ENCODE measurements around the gene PAK6. TPM values are rescaled to one million over a fixed set of nuclear protein-coding genes. Genes with fewer than 3 reads are reported as not detected.

PAK6 gene
- polyA plus RNA-seq, 1 donor from 2014 or later = 32.4 TPM

DNA sequence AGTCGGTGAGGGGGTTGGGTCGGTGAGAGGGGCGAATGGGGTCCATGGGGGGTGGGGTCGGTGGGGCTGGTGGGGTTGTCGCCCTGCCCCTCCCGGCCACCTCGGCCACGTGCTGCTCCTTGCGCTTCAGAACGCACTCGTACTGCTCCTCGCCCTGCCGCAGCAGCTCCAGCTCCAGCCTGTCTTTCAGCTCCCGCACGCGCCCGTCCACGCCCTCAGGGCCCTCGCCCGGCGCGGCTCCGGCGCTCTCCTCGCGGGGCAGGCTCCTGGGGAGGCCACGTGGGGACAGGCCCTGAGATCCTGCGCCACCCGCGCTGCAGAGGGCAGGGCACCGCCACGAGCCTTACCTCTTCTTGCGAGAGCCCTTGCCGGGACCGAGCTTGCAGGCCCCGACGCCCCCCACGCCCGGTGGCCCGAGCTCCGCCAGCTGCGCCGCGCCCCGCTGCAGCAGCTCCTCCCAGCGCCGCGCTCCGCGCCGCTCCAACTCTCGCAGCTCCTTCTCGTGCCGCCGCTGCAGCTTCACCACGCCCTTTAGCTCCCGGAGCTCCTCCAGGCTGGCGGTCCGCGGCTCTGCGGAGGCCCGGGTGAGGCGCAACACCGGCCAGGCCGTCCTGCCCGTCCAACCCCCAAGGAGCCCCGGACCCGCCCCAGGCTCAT, 52.2 kb downstream of the PAK6 start:
- Histone ChIP-seq H3K4me2 (ENCODE audit: low read length) (no peak overlapping the region), H3K27ac (ENCODE audit: low read length) (no peak overlapping the region), H2AFZ (ENCODE audit: low read depth, low read length) (peak overlapping the region; percentile 21), H3K27me3 (ENCODE audit: insufficient read depth, low read depth, low read length) (no peaks in the 10 kb centered on the region), H4K20me1 (ENCODE audit: insufficient read depth) (no peaks in the 10 kb centered on the region), H3K79me2 (replicated peaks; ENCODE audit: insufficient read depth, low read length) (no peaks in the 10 kb centered on the region), H3K9me2 (ENCODE audit: insufficient read depth, low read length) (no peaks in the 10 kb centered on the region), H3K36me3 (ENCODE audit: insufficient read depth, low read length) (no peaks in the 10 kb centered on the region), H3K9ac (ENCODE audit: low read length) (peak overlapping the region; percentile 55), H3K9me3 (ENCODE audit: low read length) (no peaks in the 10 kb centered on the region), H3F3A (ENCODE audit: insufficient read depth, low read length, poor library complexity, severe bottlenecking) (no peaks in the 10 kb centered on the region), H3K4me3 (ENCODE audit: low read length) (peak overlapping the region; percentile 56)
- no peak for TF ChIP-seq EZH2 (IDR thresholded peaks at IDR 0.05; ENCODE audit: borderline replicate concordance, insufficient read depth, low read length, poor library complexity, severe bottlenecking)
- TF ChIP-seq MXI1 (conservative IDR thresholded peaks at IDR 0.05; ENCODE audit: poor library complexity, severe bottlenecking) = peak; percentile 49
- TF ChIP-seq, protein P1, sequence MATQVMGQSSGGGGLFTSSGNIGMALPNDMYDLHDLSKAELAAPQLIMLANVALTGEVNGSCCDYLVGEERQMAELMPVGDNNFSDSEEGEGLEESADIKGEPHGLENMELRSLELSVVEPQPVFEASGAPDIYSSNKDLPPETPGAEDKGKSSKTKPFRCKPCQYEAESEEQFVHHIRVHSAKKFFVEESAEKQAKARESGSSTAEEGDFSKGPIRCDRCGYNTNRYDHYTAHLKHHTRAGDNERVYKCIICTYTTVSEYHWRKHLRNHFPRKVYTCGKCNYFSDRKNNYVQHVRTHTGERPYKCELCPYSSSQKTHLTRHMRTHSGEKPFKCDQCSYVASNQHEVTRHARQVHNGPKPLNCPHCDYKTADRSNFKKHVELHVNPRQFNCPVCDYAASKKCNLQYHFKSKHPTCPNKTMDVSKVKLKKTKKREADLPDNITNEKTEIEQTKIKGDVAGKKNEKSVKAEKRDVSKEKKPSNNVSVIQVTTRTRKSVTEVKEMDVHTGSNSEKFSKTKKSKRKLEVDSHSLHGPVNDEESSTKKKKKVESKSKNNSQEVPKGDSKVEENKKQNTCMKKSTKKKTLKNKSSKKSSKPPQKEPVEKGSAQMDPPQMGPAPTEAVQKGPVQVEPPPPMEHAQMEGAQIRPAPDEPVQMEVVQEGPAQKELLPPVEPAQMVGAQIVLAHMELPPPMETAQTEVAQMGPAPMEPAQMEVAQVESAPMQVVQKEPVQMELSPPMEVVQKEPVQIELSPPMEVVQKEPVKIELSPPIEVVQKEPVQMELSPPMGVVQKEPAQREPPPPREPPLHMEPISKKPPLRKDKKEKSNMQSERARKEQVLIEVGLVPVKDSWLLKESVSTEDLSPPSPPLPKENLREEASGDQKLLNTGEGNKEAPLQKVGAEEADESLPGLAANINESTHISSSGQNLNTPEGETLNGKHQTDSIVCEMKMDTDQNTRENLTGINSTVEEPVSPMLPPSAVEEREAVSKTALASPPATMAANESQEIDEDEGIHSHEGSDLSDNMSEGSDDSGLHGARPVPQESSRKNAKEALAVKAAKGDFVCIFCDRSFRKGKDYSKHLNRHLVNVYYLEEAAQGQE (IDR thresholded peaks at IDR 0.05; ENCODE audit: borderline replicate concordance) = no peak
- no peak for TF ChIP-seq EP300 (conservative IDR thresholded peaks at IDR 0.05; ENCODE audit: poor library complexity, severe bottlenecking)
- no peak for TF ChIP-seq SMC3 (conservative IDR thresholded peaks at IDR 0.05; ENCODE audit: poor library complexity)
- TF ChIP-seq, protein P2, sequence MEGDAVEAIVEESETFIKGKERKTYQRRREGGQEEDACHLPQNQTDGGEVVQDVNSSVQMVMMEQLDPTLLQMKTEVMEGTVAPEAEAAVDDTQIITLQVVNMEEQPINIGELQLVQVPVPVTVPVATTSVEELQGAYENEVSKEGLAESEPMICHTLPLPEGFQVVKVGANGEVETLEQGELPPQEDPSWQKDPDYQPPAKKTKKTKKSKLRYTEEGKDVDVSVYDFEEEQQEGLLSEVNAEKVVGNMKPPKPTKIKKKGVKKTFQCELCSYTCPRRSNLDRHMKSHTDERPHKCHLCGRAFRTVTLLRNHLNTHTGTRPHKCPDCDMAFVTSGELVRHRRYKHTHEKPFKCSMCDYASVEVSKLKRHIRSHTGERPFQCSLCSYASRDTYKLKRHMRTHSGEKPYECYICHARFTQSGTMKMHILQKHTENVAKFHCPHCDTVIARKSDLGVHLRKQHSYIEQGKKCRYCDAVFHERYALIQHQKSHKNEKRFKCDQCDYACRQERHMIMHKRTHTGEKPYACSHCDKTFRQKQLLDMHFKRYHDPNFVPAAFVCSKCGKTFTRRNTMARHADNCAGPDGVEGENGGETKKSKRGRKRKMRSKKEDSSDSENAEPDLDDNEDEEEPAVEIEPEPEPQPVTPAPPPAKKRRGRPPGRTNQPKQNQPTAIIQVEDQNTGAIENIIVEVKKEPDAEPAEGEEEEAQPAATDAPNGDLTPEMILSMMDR (IDR thresholded peaks at IDR 0.05; ENCODE audit: poor library complexity, severe bottlenecking) = no peak
- no peak for TF ChIP-seq RAD21 (conservative IDR thresholded peaks at IDR 0.05)
- TF ChIP-seq POLR2AphosphoS5 (IDR thresholded peaks at IDR 0.05) = no peak
- peak; percentile 39 for TF ChIP-seq TAF1 (IDR thresholded peaks at IDR 0.05; ENCODE audit: low read depth)

DNA sequence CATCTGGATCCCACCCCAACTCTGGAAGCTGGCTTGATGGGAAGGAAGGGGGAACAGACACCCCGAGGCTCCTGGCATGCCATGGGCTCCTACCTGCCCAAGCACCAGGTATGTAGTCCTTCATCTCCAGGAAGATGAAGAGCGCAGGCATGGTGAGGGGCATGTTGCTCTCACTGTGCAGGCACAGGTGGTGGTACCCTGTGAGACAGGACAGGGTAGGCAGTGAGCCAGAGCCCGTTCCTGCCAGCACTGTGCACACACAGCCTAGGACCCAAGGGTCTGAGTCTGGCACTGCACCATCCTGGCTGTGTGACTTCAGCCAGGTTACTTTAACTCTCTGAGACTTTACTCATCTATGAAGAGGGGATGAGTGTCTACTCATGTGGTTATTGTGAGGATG, 53.4 kb downstream of the PAK6 start:
- H2AFZ ChIP-seq (ENCODE audit: low read depth, low read length) = no peak overlapping the region
- H3K9me3 ChIP-seq (ENCODE audit: low read length) = no peaks in the 10 kb centered on the region
- H3K27me3 ChIP-seq (ENCODE audit: insufficient read depth, low read depth, low read length) = no peaks in the 10 kb centered on the region
- no peaks in the 10 kb centered on the region for H3K36me3 ChIP-seq (ENCODE audit: insufficient read depth, low read length)
- H3K4me3 ChIP-seq (ENCODE audit: low read length) = no peak overlapping the region
- H3F3A ChIP-seq (ENCODE audit: insufficient read depth, low read length, poor library complexity, severe bottlenecking) = no peaks in the 10 kb centered on the region
- H3K9ac ChIP-seq (ENCODE audit: low read length) = no peak overlapping the region
- H3K9me2 ChIP-seq (ENCODE audit: insufficient read depth, low read length) = no peaks in the 10 kb centered on the region
- no peak overlapping the region for H3K4me2 ChIP-seq (ENCODE audit: low read length)
- no peaks in the 10 kb centered on the region for H4K20me1 ChIP-seq (ENCODE audit: insufficient read depth)
- no peak overlapping the region for H3K27ac ChIP-seq (ENCODE audit: low read length)
- H3K79me2 ChIP-seq (replicated peaks; ENCODE audit: insufficient read depth, low read length) = no peaks in the 10 kb centered on the region
- no peak for TF ChIP-seq RAD21 (conservative IDR thresholded peaks at IDR 0.05)
- TF ChIP-seq SMC3 (conservative IDR thresholded peaks at IDR 0.05; ENCODE audit: poor library complexity) = no peak
- TF ChIP-seq, protein P1 (IDR thresholded peaks at IDR 0.05; ENCODE audit: borderline replicate concordance) = no peak
- no peak for TF ChIP-seq MXI1 (conservative IDR thresholded peaks at IDR 0.05; ENCODE audit: poor library complexity, severe bottlenecking)
- TF ChIP-seq, protein P2 (IDR thresholded peaks at IDR 0.05; ENCODE audit: poor library complexity, severe bottlenecking) = no peak
- TF ChIP-seq EZH2 (IDR thresholded peaks at IDR 0.05; ENCODE audit: borderline replicate concordance, insufficient read depth, low read length, poor library complexity, severe bottlenecking) = no peak
- no peak for TF ChIP-seq TAF1 (IDR thresholded peaks at IDR 0.05; ENCODE audit: low read depth)
- no peak for TF ChIP-seq EP300 (conservative IDR thresholded peaks at IDR 0.05; ENCODE audit: poor library complexity, severe bottlenecking)

Measured in neural cell (in vitro differentiated cells).